Activated CD4-positive, alpha-beta T cell treated with anti-CD3 and anti-CD28 coated beads, Interleukin-2, amount 50 U/mL, for 4 hours (primary cell): ENCODE data around the gene PMM1.

Source experiments
- DNase-seq, 2 experiments: peaks; one replicate each; pipeline ENCODE4 v3.0.0-alpha.2; 2020

Gene PMM1

DNA sequence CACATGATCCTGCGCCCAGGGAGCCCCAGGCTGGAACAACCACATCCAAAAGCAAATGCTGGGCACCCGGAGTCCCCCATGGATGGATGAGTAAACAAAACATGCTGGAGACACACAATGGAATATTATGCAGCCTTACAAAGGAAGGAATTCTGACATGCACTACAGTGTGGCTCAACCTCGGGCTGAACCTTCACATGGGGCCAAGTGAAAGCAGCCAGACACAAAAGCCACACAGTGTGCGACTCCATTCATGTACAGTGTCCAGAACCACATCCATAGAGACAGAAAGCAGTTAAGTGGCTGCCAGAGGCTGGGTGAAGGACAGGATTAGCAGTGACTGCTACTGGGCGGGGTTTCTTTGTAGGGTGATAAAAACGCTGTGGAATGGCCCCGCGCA lies 55.4 kb downstream of the PMM1 start:
- DNase-seq, result no peak

DNA sequence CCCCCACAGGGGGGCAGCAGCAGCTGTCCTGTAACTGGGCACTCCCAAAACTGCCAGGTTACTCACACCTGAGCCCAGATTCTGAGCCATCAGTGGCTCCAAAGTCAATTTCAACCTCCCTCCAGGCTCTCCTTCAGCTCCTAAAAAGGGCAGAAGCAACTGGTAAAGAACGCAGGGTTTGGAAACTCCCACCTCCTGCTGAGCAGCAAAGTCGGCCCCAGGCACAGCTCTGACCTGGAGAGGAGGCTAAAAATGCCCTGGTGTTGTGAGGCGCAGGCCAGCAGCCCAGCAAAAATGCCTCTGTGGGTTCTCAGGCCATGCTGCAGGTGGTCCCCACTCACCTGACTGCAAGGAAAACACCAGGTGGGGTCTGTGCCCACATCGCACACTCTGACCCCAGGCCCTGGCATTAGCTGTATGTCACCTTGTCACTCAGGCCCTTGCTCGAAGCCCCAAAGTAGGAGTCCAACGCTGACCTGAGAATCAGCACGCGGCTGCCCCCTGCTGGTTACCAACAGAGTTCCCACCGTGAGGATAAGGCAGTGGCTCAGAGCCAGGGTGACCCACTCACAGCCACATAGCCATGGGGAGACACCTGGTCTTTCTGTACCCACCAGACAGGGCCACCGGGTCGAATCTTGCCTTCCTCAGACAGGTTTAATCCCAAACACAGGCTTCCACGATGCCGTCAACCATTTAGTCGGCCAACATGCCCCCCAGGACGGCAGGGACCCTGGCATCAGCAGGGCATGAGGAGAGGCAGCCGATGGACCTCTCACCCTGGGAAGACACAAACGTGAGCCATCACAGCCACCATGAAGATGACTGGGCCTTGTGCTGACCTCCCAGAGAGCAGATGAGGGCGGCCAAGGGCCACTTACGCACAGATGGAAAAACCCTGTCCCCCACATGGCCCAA lies 56.5 kb downstream of the PMM1 start:
- DNase-seq, result peak; percentile 52 to 59

DNA sequence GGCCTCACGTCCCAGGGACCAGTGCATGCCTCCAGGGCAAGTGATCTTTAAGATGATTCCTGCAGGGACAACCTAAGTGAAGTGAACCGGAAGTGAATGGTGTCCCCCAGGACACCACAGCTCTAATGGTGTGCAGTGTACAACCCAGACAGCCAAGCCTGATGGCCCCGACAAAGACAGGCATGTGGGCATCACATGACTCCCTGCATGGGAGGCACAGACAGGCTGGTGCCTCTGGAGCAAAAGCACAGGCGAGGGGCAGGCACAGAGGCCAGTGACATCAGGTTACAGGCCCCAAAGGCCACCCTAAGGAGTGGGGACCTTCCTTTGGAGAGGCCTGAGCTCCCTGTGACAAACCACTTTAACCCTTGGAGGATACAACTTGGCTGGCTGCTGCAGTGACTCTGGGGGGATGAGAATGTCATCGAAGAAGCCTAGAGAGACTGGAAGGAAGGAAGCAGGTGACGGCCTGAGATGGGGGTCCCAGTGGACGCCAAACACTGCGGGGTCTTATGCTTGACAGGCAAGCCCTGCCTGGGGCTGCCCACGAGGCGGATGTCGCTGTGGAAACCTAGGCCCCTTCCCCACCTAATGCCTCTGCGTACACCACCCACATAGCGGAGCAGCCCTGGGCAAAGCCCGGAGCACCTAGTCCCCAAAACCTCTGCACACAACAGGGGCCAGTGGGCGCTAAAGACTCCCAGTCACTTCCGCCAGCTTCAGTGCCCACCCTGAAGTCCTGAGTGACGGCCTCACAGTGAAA lies 57.7 kb downstream of the PMM1 start:
- DNase-seq, result no peak

DNA sequence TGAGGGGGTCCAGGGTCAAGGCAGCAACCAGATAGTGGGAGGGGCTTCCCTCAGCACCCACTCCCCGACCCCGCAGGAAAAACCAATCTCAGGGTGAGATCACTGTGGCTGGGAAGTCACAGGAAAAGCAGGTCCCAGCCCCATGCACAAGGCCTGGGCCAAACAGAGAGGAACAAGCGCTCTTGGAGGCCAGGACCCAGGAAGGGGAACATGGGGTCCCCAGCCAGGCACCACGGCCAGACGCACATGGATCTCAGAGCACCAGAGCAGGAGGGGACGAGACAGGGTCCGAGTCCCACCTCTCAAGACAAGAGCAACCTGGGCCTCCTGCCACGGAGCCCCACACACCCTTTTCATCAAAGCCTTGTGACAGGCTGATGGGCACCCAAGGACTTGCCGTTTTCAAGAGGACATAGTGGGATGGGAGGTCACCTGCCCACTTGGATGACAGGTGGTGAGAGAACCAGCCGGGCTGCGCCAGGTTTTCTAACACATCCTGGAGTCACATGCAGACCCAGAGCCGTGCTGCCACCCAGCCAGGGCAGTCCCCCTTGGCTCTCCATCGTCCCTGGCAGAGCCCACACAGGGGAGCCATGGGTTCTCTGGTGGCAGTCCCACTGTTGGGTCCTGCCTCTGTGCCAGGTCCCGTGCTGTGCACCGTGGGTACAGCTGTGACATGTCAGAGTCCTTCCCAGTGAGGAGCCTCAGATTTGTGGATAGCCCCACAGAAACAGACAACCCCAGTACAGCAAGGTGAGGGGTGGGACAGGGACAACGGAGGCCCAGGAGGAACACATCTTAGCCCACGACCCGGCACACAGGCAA lies 58.5 kb downstream of the PMM1 start:
- DNase-seq, result no peak

DNA sequence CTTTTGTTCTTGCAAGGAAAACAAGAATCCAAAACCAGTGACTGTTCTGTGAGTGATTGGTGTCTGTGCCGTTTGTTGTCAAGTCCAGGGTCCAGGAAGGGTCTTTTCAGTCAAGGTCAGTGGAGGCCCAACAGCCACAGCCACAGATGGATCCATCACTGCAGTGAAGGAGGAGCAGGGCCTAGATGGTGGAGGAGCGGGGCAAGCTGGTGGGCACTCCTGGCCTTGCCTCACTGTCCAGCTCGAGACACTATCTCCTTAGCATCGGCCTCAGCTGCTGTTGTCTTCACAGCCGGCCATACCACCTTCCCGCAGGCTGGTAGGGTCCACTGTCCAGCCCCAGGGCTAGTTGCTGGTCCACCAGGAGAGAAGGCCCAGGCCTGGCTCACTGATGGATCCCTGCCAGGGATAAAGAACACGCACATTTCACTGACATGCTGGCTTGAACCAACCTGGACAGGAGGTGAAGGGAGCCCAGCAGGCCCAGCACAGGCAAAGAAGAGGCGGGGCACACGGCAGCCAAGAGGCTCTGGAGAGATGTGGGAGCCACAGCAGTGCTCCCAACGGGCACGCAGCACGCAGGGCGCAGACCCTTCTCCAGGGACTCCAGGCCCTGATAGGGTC lies 60.6 kb downstream of the PMM1 start:
- DNase-seq, result no peak

DNA sequence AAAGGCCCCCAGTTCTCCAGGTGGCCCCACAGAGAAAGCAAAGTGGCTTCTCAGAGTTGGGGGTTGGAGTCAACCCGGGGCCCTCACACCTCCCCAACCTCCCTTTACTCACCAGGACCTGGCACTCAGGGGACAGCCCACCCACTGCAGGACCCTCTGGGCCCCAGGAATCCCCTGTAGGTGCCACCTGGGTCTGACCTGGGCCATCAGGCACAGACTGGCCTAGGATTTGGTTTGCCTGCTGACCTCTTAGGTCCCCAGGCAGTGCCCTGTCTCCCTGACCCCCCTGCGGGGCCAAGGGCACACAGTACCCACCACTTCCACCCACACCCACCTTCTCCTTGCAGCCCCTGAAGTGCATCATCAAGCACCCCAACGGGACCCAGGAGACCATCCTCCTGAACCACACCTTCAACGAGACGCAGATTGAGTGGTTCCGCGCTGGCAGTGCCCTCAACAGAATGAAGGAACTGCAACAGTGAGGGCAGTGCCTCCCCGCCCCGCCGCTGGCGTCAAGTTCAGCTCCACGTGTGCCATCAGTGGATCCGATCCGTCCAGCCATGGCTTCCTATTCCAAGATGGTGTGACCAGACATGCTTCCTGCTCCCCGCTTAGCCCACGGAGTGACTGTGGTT lies 61.4 kb downstream of the PMM1 start:
- DNase-seq, result no peak
